HCT116 (cell line): Measurements from ENCODE around the gene SLC9C2. TPM values are rescaled to one million over a fixed set of nuclear protein-coding genes. Genes with fewer than 3 reads are reported as not detected.

Experiments used
- ATAC-seq: fragments of 200-7000 bp; cut with Tn5 transposase; 2 replicates; pipeline ENCODE4 v1.9.1; 2020; ENCODE audit warnings: mild to moderate bottlenecking, moderate library complexity
- BruUV-seq: library from RNA; stranded (reverse); fragments of 400-500 nt; replicated peaks from 2 replicates; lab custom pipeline; 2021; lab: Mats Ljungman, UMichigan
- CTCF ChIA-PET: fragments of 300-600 bp; sonication (Branson Sonifier 250); formaldehyde crosslinking; loops from one replicate; lab custom pipeline; 2021; ENCODE audit warnings: antibody characterized with exemption; lab: Charles Lee
- POLR2A ChIA-PET: fragments of 300-600, 350-600 bp; sonication (Branson Sonifier 250); formaldehyde crosslinking; loops from one replicate; lab custom pipeline; 2021; ENCODE audit warnings: antibody characterized with exemption; lab: Charles Lee
- RAD21 ChIA-PET, 2 experiments: fragments of 300-600 bp; sonication (Branson Sonifier 250); formaldehyde crosslinking; loops; one replicate each; lab custom pipeline; 2023; ENCODE audit warnings: low total read pairs in 2 of 2; ENCODE audit not compliant: uncharacterized antibody in 2 of 2, unreplicated experiment in 2 of 2, low non-redundant PET in 1 of 2; lab: Charles Lee
- DNase-seq: peaks from one replicate; pipeline ENCODE4 v3.0.0-alpha.2; 2010; ENCODE audit warnings: low read depth, low spot score
- H2AFZ ChIP-seq: fragments of 200-600 bp; shearing (Covaris generic), sonication (generic); 2 replicates; pipeline ENCODE4 v1.6.1; 2017; ENCODE audit warnings: low read depth, mixed run types, mixed read lengths, antibody characterized with exemption, low read length; ENCODE audit not compliant: poor library complexity, severe bottlenecking
- H3K27ac ChIP-seq: 2 replicates; pipeline ENCODE4 v1.5.1; 2012; ENCODE audit warnings: low read depth, low read length
- H3K27me3 ChIP-seq: fragments of 200-600 bp; sonication (generic); 2 replicates; pipeline ENCODE4 v1.6.1; 2016; ENCODE audit warnings: mixed run types, low read length, mixed read lengths; ENCODE audit not compliant: insufficient read depth
- H3K36me3 ChIP-seq, 2 experiments: fragments of 200-500 bp in 1 of 2; fragments of 200-600 bp in 1 of 2; sonication (Bioruptor generic) in 1 of 2; sonication (generic) in 1 of 2; 2 replicates each; pipeline versions ENCODE4 v1.5.1 to v1.6.1; 2014 to 2016; ENCODE audit warnings: low read length in 2 of 2, inconsistent platforms in 1 of 2, mixed read lengths in 1 of 2, mixed run types in 1 of 2; ENCODE audit not compliant: insufficient read depth in 2 of 2, control insufficient read depth in 1 of 2
- H3K4me1 ChIP-seq, 2 experiments: fragments of 200-600 bp in 1 of 2; sonication (generic) in 1 of 2; 2 replicates each; pipeline versions ENCODE4 v1.5.1 to v1.6.1; 2012 to 2017; ENCODE audit warnings: low read length in 2 of 2, inconsistent platforms in 1 of 2, mild to moderate bottlenecking in 1 of 2, mixed read lengths in 1 of 2, mixed run types in 1 of 2, moderate library complexity in 1 of 2; ENCODE audit not compliant: insufficient read depth in 2 of 2, control insufficient read depth in 1 of 2
- H3K4me2 ChIP-seq: fragments of 200-600 bp; sonication (generic); 2 replicates; pipeline ENCODE4 v1.6.1; 2017; ENCODE audit warnings: mixed run types, low read length, mixed read lengths
- H3K4me3 ChIP-seq, 2 experiments: fragments of 200-600 bp in 1 of 2; sonication (generic) in 1 of 2; replicated peaks in 1 of 2; 2 replicates each; pipeline ENCODE4 v1.5.1; 2011 to 2016; ENCODE audit warnings: low read length in 2 of 2, control low read depth in 1 of 2, low read depth in 1 of 2, mild to moderate bottlenecking in 1 of 2, mixed read lengths in 1 of 2, mixed run types in 1 of 2
- H3K79me2 ChIP-seq: fragments of 200-600 bp; sonication (generic); 2 replicates; pipeline ENCODE4 v1.6.1; 2017; ENCODE audit warnings: mild to moderate bottlenecking, mixed run types, low read length, moderate library complexity, mixed read lengths; ENCODE audit not compliant: insufficient read depth
- H3K9ac ChIP-seq: fragments of 200-600 bp; sonication (generic); 2 replicates; pipeline ENCODE4 v1.6.1; 2016; ENCODE audit warnings: low read length, mixed read lengths
- H3K9me2 ChIP-seq: fragments of 200-600 bp; sonication (generic), shearing (Covaris generic); 2 replicates; pipeline ENCODE4 v1.6.1; 2017; ENCODE audit warnings: mixed run types, mild to moderate bottlenecking, moderate library complexity; ENCODE audit not compliant: insufficient read depth
- H3K9me3 ChIP-seq, 2 experiments: fragments of 200-500 bp in 1 of 2; fragments of 200-600 bp in 1 of 2; sonication (Bioruptor generic) in 1 of 2; sonication (generic) in 1 of 2; 2 replicates each; pipeline ENCODE4 v1.6.1; 2014 to 2017; ENCODE audit warnings: low read length in 2 of 2, mixed read lengths in 2 of 2, inconsistent platforms in 1 of 2, low read depth in 1 of 2, mild to moderate bottlenecking in 1 of 2, mixed run types in 1 of 2, moderate library complexity in 1 of 2; ENCODE audit not compliant: control insufficient read depth in 1 of 2, insufficient read depth in 1 of 2
- H4K20me1 ChIP-seq: fragments of 200-600 bp; sonication (generic), shearing (Covaris generic); 2 replicates; pipeline ENCODE4 v1.6.1; 2017; ENCODE audit warnings: mixed run types, mild to moderate bottlenecking, moderate library complexity; ENCODE audit not compliant: insufficient read depth
- ATF3 ChIP-seq: IDR thresholded peaks from 2 replicates; pipeline ENCODE4 v1.6.1; 2012
- CBX3 ChIP-seq: IDR thresholded peaks from 2 replicates; pipeline ENCODE4 v1.6.1; 2012; ENCODE audit warnings: low read depth
- CEBPB ChIP-seq: IDR thresholded peaks from 2 replicates; pipeline ENCODE4 v1.6.1; 2012; ENCODE audit warnings: low read depth
- CTCF ChIP-seq, 3 experiments: fragments of 200-600 bp in 1 of 3; sonication (generic) in 1 of 3; IDR thresholded peaks in 2 of 3; conservative IDR thresholded peaks in 1 of 3; 2 replicates each; pipeline ENCODE4 v1.5.1; 2012 to 2017; ENCODE audit warnings: low read depth in 2 of 3, low read length in 2 of 3, antibody characterized with exemption in 1 of 3, borderline replicate concordance in 1 of 3, control low read depth in 1 of 3, mild to moderate bottlenecking in 1 of 3, mixed read lengths in 1 of 3, mixed run types in 1 of 3, moderate library complexity in 1 of 3; ENCODE audit not compliant: insufficient read depth in 1 of 3
- EGR1 ChIP-seq: IDR thresholded peaks from 2 replicates; pipeline ENCODE4 v1.6.1; 2012; ENCODE audit warnings: low read depth
- ELF1 ChIP-seq: IDR thresholded peaks from 2 replicates; pipeline ENCODE4 v1.6.1; 2012; ENCODE audit warnings: low read depth, borderline replicate concordance
- EZH2 ChIP-seq: fragments of 200-600 bp; sonication (generic); IDR thresholded peaks from 2 replicates; pipeline ENCODE4 v1.6.1; 2017; ENCODE audit warnings: antibody characterized with exemption, mixed run types
- FOSL1 ChIP-seq: IDR thresholded peaks from 2 replicates; pipeline ENCODE4 v1.6.1; 2012; ENCODE audit warnings: low read depth
- JUND ChIP-seq: IDR thresholded peaks from 2 replicates; pipeline ENCODE4 v1.6.1; 2012
- MAX ChIP-seq: IDR thresholded peaks from 2 replicates; pipeline ENCODE4 v1.6.1; 2012
- POLR2A ChIP-seq: IDR thresholded peaks from 2 replicates; pipeline ENCODE4 v1.7.0; 2011; ENCODE audit warnings: borderline replicate concordance; ENCODE audit not compliant: insufficient read depth, insufficient read length; ENCODE audit errors: extremely low read depth
- POLR2AphosphoS5 ChIP-seq: IDR thresholded peaks from 2 replicates; pipeline ENCODE4 v1.6.1; 2011; ENCODE audit warnings: mild to moderate bottlenecking, low read depth, low read length, moderate library complexity
- RAD21 ChIP-seq: IDR thresholded peaks from 2 replicates; pipeline ENCODE4 v1.6.1; 2012; ENCODE audit warnings: low read depth, mild to moderate bottlenecking
- REST ChIP-seq: IDR thresholded peaks from 2 replicates; pipeline ENCODE4 v1.6.1; 2012; ENCODE audit warnings: low read depth
- SIN3A ChIP-seq: IDR thresholded peaks from 2 replicates; pipeline ENCODE4 v1.6.1; 2012; ENCODE audit warnings: low read depth
- SP1 ChIP-seq: IDR thresholded peaks from 2 replicates; pipeline ENCODE4 v1.6.1; 2012; ENCODE audit warnings: low read depth
- SRF ChIP-seq: IDR thresholded peaks from 2 replicates; pipeline ENCODE4 v1.6.1; 2012; ENCODE audit warnings: low read depth
- TCF7L2 ChIP-seq: IDR thresholded peaks from 2 replicates; pipeline ENCODE4 v1.7.0; 2011; ENCODE audit warnings: borderline replicate concordance, inconsistent platforms; ENCODE audit not compliant: insufficient read depth, insufficient read length; ENCODE audit errors: extremely low read depth
- ZBTB33 ChIP-seq: IDR thresholded peaks from 2 replicates; pipeline ENCODE4 v1.6.1; 2011; ENCODE audit warnings: mild to moderate bottlenecking, low read length, moderate library complexity; ENCODE audit not compliant: insufficient replicate concordance; ENCODE audit errors: extremely low read depth
- ZFX ChIP-seq: fragments of 450-650 bp; IDR thresholded peaks from 2 replicates; pipeline ENCODE4 v1.6.1; 2017
- intact Hi-C: fragments of 100-400 bp; cut with micrococcal nuclease; formaldehyde crosslinking; loops from 2 replicates; pipeline ENCODE4 v1.10.0; 2022
- total RNA-seq: library from RNA; stranded (reverse); gene quantifications from one replicate; pipeline ENCODE4 v1.2.1, GENCODE V29; 2021; ENCODE audit not compliant: unreplicated experiment

SLC9C2 gene
- total RNA-seq, 1 experiment from 2014 or later, result not detected

- H3K9me3 ChIP-seq, result no peaks in the 10 kb centered on the region
- POLR2A ChIA-PET, result no interaction called here
- H3K79me2 ChIP-seq, result no peaks in the 10 kb centered on the region
- TF ChIP-seq FOSL1 (no peak), SRF (no peak), MAX (no peak), CEBPB (no peak), EZH2 (no peak), ZFX (no peak), REST (no peak), RAD21 (no peak), CBX3 (no peak), ZBTB33 (no peak), CTCF (IDR thresholded peaks at IDR 0.05 in 2 of 3, conservative IDR thresholded peaks at IDR 0.05 in 1 of 3; ENCODE audit: borderline replicate concordance in 1 of 3, insufficient read depth in 1 of 3, low read depth in 2 of 3, low read length in 2 of 3) (no peak), ELF1 (no peak), JUND (no peak), ATF3 (no peak), POLR2A (no peak), SP1 (no peak), TCF7L2 (no peak), SIN3A (no peak), EGR1 (no peak), POLR2AphosphoS5 (no peak)
- TF ChIP-seq, all 23 proteins: peak for 0
- Histone ChIP-seq H2AFZ (peak overlapping the region; percentile 84), H3K4me2 (no peak overlapping the region), H3K9me2 (no peaks in the 10 kb centered on the region), H3K27me3 (no peaks in the 10 kb centered on the region), H3K4me3 (no peak overlapping the region), H3K27ac (no peak overlapping the region), H3K36me3 (no peaks in the 10 kb centered on the region), H4K20me1 (no peaks in the 10 kb centered on the region), H3K9ac (no peak overlapping the region), H3K4me1 (no peaks in the 10 kb centered on the region)
- ATAC-seq (no peak), DNase-seq (no peak)
- BruUV-seq, result no TSS peak
- ChIA-PET RAD21 (no interaction called here), CTCF (no interaction called here)
- intact Hi-C loops, result no loop called here
Measured at GRCh38 chr1:173520799-173521198, 82.1 kb downstream of the SLC9C2 start.
